HepG2 (cell line): ENCODE results near the gene FGF19.

Experiments
- CHD4 ChIP-seq: fragments of 200-600 bp; sonication (generic); IDR thresholded peaks from 2 replicates; pipeline ENCODE4 v1.7.0; 2017; ENCODE audit warnings: mild to moderate bottlenecking, low read length, borderline replicate concordance
- HDAC6 ChIP-seq: fragments of 200-600 bp; sonication (generic); IDR thresholded peaks from 2 replicates; pipeline ENCODE4 v1.7.0; 2017; ENCODE audit warnings: mild to moderate bottlenecking, antibody characterized with exemption, low read length, low read depth
- JUN ChIP-seq: sonication (generic); formaldehyde crosslinking; IDR thresholded peaks from 2 replicates; pipeline ENCODE4 v1.4.0; 2020; ENCODE audit warnings: mild to moderate bottlenecking, missing genetic modification reagents
- SIN3A ChIP-seq: IDR thresholded peaks from 2 replicates; pipeline ENCODE4 v1.6.1; 2011; ENCODE audit warnings: low read depth, mild to moderate bottlenecking, control low read depth, low read length, borderline replicate concordance
- TARDBP ChIP-seq: sonication (generic); formaldehyde crosslinking; IDR thresholded peaks from 2 replicates; pipeline ENCODE4 v1.8.0; 2022; ENCODE audit warnings: mild to moderate bottlenecking, missing genetic modification reagents
- ZNF260 ChIP-seq: sonication (generic); formaldehyde crosslinking; IDR thresholded peaks from 2 replicates; pipeline ENCODE4 v1.4.0; 2020; ENCODE audit warnings: missing genetic modification reagents, low read depth, mild to moderate bottlenecking, borderline replicate concordance
- ZNF558 ChIP-seq: sonication (generic); formaldehyde crosslinking; IDR thresholded peaks from 2 replicates; pipeline ENCODE4 v1.9.0; 2022; ENCODE audit warnings: mild to moderate bottlenecking, missing genetic modification reagents, borderline replicate concordance
- TF ChIP-seq, protein P1 (sequence below): sonication (generic); formaldehyde crosslinking; IDR thresholded peaks from 2 replicates; pipeline ENCODE4 v1.4.0; 2020; ENCODE audit warnings: missing genetic modification reagents
- TF ChIP-seq, protein P2 (sequence below): sonication (generic); formaldehyde crosslinking; IDR thresholded peaks from 2 replicates; pipeline ENCODE4 v1.5.1; 2020; ENCODE audit warnings: missing genetic modification reagents, mild to moderate bottlenecking, borderline replicate concordance
- TF ChIP-seq, protein P3 (sequence below): IDR thresholded peaks from 2 replicates; pipeline ENCODE4 v1.6.1; 2012; ENCODE audit warnings: inconsistent platforms
- TF ChIP-seq, protein P4 (sequence below): sonication (generic); formaldehyde crosslinking; IDR thresholded peaks from 2 replicates; pipeline ENCODE4 v1.5.0; 2020; ENCODE audit warnings: mild to moderate bottlenecking, missing genetic modification reagents, moderate library complexity

DNA sequence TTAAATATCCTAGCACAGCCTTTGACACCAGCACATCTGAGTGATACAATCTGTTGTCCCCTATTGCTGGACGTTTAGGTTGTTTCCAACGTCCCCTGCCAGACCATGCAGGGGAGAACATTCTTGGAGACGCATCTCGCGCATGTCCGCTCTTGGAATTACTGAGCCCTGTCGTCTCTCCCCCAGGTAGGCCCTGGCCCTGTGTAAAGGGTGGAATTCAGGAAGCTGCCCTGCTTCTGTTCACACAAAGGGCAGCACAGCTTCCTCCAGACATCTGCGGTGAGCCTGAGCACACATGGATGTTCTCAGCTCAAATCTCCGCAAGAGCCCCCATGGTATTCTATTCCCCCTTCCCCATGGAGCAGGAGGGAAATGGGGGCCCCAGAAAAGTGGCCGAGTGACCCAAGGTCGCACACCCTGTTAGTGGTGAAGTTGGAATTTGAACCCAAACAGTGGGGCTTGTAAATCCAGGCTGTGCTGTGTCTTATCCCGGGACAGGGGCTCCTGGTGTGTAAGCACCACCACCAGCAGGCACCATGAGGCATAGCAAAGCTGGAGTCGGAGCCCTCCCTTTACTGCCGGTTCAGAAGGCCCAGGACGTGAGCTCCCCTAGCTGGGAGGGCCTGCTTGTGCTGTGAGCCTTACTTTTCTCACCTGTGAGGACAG lies 5.0 kb upstream of the FGF19 start:
- TF ChIP-seq JUN (CRISPR knock-in tag), result no peak
- TF ChIP-seq, protein P1, sequence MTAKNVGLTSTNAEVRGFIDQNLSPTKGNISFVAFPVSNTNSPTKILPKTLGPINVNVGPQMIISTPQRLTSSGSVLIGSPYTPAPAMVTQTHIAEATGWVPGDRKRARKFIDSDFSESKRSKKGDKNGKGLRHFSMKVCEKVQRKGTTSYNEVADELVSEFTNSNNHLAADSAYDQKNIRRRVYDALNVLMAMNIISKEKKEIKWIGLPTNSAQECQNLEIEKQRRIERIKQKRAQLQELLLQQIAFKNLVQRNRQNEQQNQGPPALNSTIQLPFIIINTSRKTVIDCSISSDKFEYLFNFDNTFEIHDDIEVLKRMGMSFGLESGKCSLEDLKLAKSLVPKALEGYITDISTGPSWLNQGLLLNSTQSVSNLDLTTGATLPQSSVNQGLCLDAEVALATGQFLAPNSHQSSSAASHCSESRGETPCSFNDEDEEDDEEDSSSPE, result no peak
- TF ChIP-seq, protein P2, sequence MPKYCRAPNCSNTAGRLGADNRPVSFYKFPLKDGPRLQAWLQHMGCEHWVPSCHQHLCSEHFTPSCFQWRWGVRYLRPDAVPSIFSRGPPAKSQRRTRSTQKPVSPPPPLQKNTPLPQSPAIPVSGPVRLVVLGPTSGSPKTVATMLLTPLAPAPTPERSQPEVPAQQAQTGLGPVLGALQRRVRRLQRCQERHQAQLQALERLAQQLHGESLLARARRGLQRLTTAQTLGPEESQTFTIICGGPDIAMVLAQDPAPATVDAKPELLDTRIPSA, result no peak
- no peak for TF ChIP-seq HDAC6
- no peak for TF ChIP-seq CHD4
- no peak for TF ChIP-seq ZNF558 (CRISPR knock-in tag)
- no peak for TF ChIP-seq ZNF260 (CRISPR knock-in tag)
- no peak for TF ChIP-seq SIN3A
- TF ChIP-seq, protein P3, sequence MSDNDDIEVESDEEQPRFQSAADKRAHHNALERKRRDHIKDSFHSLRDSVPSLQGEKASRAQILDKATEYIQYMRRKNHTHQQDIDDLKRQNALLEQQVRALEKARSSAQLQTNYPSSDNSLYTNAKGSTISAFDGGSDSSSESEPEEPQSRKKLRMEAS, result peak; percentile 53; the same call in 1 of the 2 replicates
- no peak for TF ChIP-seq TARDBP (CRISPR knock-in tag)
- TF ChIP-seq, protein P4, sequence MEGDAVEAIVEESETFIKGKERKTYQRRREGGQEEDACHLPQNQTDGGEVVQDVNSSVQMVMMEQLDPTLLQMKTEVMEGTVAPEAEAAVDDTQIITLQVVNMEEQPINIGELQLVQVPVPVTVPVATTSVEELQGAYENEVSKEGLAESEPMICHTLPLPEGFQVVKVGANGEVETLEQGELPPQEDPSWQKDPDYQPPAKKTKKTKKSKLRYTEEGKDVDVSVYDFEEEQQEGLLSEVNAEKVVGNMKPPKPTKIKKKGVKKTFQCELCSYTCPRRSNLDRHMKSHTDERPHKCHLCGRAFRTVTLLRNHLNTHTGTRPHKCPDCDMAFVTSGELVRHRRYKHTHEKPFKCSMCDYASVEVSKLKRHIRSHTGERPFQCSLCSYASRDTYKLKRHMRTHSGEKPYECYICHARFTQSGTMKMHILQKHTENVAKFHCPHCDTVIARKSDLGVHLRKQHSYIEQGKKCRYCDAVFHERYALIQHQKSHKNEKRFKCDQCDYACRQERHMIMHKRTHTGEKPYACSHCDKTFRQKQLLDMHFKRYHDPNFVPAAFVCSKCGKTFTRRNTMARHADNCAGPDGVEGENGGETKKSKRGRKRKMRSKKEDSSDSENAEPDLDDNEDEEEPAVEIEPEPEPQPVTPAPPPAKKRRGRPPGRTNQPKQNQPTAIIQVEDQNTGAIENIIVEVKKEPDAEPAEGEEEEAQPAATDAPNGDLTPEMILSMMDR, result peak; percentile 93
